ENCODE results near the gene CRISPLD2.

The CRISPLD2 gene

DNA sequence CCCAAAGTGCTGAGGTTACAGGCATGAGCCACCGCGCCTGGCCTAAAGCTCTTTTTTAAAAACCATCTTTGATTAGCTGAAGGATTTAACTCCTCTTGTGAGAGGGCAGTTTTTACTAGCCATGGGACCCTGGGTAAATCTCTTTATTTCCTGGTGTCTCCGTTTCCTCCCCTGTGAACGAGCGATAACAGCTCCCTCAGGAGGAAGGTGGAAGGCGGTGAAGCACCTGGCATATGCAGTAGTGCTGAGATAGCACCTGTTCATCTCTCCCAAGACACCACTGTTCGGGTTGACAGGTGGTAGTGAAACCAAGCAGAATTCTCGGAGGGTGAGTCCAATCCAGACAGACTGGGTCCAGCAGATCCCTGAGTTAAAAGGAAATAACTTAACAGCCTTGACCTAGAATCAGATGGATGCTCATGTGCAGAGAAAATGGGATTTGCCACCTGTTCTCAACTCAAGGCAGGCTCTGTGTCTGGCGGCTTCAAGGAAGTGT is 86.2 kb downstream of the CRISPLD2 start:
- Histone ChIP-seq H3K27ac (replicated peaks; ENCODE audit: low read length) (no peak overlapping the region), H3K27me3 (ENCODE audit: control insufficient read depth in 3 of 3, insufficient read depth in 3 of 3, low read depth in 1 of 3, low read length in 3 of 3) (peaks cover 0 to 15% (median 0%) of the 10 kb centered on the region in 3 experiments), H4K91ac (ENCODE audit: low read depth, low read length, poor library complexity) (no peak overlapping the region), H3K9me3 (replicated peaks in 1 of 2; ENCODE audit: control insufficient read depth in 2 of 2, insufficient read depth in 1 of 2, low read depth in 1 of 2, low read length in 2 of 2) (no peaks in the 10 kb centered on the region), H2BK5ac (ENCODE audit: low read length) (no peak overlapping the region), H2BK120ac (ENCODE audit: low read depth, low read length) (no peak overlapping the region), H2BK15ac (ENCODE audit: low read length) (no peak overlapping the region), H2BK12ac (ENCODE audit: low read length) (no peak overlapping the region), H3K36me3 (replicated peaks in 1 of 2; ENCODE audit: control insufficient read depth in 2 of 2, insufficient read depth in 2 of 2, low read length in 2 of 2) (no peaks in the 10 kb centered on the region), H3K4ac (ENCODE audit: low read length) (no peak overlapping the region), H4K8ac (ENCODE audit: low read depth, low read length) (no peak overlapping the region), H3K23ac (ENCODE audit: low read depth, low read length, poor library complexity) (no peak overlapping the region), H3K4me1 (ENCODE audit: control insufficient read depth in 2 of 2, insufficient read depth in 1 of 2, low read depth in 1 of 2, low read length in 2 of 2) (no peaks in the 10 kb centered on the region), H2AFZ (ENCODE audit: low read length) (no peak overlapping the region), H3K79me1 (ENCODE audit: low read depth, low read length) (no peaks in the 10 kb centered on the region), H3K4me3 (ENCODE audit: low read length in 2 of 2) (no peak overlapping the region), H3K14ac (ENCODE audit: low read length) (no peak overlapping the region), H2AK5ac (ENCODE audit: low read depth, low read length) (no peak overlapping the region), H3K18ac (ENCODE audit: low read length) (no peak overlapping the region), H3K4me2 (ENCODE audit: insufficient read depth, low read length, poor library complexity, severe bottlenecking) (no peak overlapping the region), H3K9ac (ENCODE audit: low read depth, low read length, poor library complexity) (no peak overlapping the region)
- DNase-seq (ENCODE audit: low spot score) = no peak
- WGBS, 2 donors (ENCODE audit: extremely low coverage in 2 of 2, insufficient read length in 2 of 2, insufficient replicate concordance in 1 of 2) = no CpG with 5 or more reads among the region's 9 CpGs

DNA sequence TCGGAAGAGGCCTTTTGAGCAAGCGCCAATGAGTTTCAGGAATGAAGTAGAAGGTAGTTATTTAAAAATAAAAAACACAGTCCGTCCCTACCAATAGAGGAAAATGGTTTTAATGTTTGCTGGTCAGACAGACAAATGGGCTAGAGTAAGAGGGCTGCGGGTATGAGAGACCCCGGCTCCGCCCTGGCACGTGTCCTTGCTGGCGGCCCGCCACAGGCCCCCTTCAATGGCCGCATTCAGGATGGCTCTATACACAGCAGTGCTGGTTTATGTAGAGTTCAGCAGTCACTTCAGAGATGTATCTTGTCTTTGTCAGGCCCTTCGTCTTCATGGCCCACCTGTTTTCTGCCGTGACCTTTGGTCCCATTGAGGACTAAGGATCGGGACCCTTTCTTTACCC is 87.3 kb downstream of the CRISPLD2 start:
- no peaks in the 10 kb centered on the region for H3K4me1 ChIP-seq (ENCODE audit: control insufficient read depth in 2 of 2, insufficient read depth in 1 of 2, low read depth in 1 of 2, low read length in 2 of 2)
- no peak overlapping the region for H2AFZ ChIP-seq (ENCODE audit: low read length)
- H2AK5ac ChIP-seq (ENCODE audit: low read depth, low read length) = no peak overlapping the region
- no CpG with 5 or more reads among the region's 13 CpGs for WGBS, 2 donors (ENCODE audit: extremely low coverage in 2 of 2, insufficient read length in 2 of 2, insufficient replicate concordance in 1 of 2)
- H3K14ac ChIP-seq (ENCODE audit: low read length) = no peak overlapping the region
- peaks cover 0 to 17% (median 0%) of the 10 kb centered on the region in 3 experiments for H3K27me3 ChIP-seq (ENCODE audit: control insufficient read depth in 3 of 3, insufficient read depth in 3 of 3, low read depth in 1 of 3, low read length in 3 of 3)
- no peak overlapping the region for H3K18ac ChIP-seq (ENCODE audit: low read length)
- no peak overlapping the region for H3K9ac ChIP-seq (ENCODE audit: low read depth, low read length, poor library complexity)
- H4K8ac ChIP-seq (ENCODE audit: low read depth, low read length) = no peak overlapping the region
- H3K23ac ChIP-seq (ENCODE audit: low read depth, low read length, poor library complexity) = no peak overlapping the region
- no peaks in the 10 kb centered on the region for H3K79me1 ChIP-seq (ENCODE audit: low read depth, low read length)
- H3K36me3 ChIP-seq (replicated peaks in 1 of 2; ENCODE audit: control insufficient read depth in 2 of 2, insufficient read depth in 2 of 2, low read length in 2 of 2) = no peaks in the 10 kb centered on the region
- H2BK15ac ChIP-seq (ENCODE audit: low read length) = no peak overlapping the region
- no peak for DNase-seq (ENCODE audit: low spot score)
- H2BK5ac ChIP-seq (ENCODE audit: low read length) = no peak overlapping the region
- no peak overlapping the region for H4K91ac ChIP-seq (ENCODE audit: low read depth, low read length, poor library complexity)
- no peak overlapping the region for H2BK12ac ChIP-seq (ENCODE audit: low read length)
- H3K27ac ChIP-seq (replicated peaks; ENCODE audit: low read length) = no peak overlapping the region
- H3K4me2 ChIP-seq (ENCODE audit: insufficient read depth, low read length, poor library complexity, severe bottlenecking) = no peak overlapping the region
- H3K4me3 ChIP-seq (ENCODE audit: low read length in 2 of 2) = no peak overlapping the region
- H3K9me3 ChIP-seq (replicated peaks in 1 of 2; ENCODE audit: control insufficient read depth in 2 of 2, insufficient read depth in 1 of 2, low read depth in 1 of 2, low read length in 2 of 2) = no peaks in the 10 kb centered on the region
- no peak overlapping the region for H3K4ac ChIP-seq (ENCODE audit: low read length)
- H2BK120ac ChIP-seq (ENCODE audit: low read depth, low read length) = no peak overlapping the region

DNA sequence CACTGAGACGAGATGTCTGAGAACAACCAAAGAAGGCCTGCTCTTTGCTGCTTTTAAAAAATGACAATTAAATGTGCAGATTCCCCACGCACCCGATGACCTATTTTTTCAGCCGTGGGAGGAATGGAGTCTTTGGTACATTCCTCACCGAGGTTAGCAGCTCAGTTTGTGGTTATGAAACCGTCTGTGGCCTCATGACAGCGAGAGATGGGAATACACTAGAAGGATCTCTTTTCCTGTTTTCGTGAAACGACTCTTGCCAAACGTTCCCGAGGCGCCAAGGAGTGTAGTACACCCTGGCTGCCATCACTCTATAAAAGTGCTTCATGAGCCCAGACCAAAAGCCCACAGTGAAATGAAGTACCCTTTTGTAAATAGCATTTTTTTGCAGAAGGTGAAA is 87.8 kb downstream of the CRISPLD2 start:
- H3K27ac ChIP-seq (replicated peaks; ENCODE audit: low read length) = no peak overlapping the region
- DNase-seq (ENCODE audit: low spot score) = no peak

GRCh38 chr16:84909476-84910085 is 89.8 kb downstream of the CRISPLD2 start:
- Histone ChIP-seq H3K9me3 (replicated peaks in 1 of 2; ENCODE audit: control insufficient read depth in 2 of 2, insufficient read depth in 1 of 2, low read depth in 1 of 2, low read length in 2 of 2) (no peaks in the 10 kb centered on the region), H3K23ac (ENCODE audit: low read depth, low read length, poor library complexity) (no peak overlapping the region), H3K79me1 (ENCODE audit: low read depth, low read length) (no peaks in the 10 kb centered on the region), H2AFZ (ENCODE audit: low read length) (no peak overlapping the region), H3K14ac (ENCODE audit: low read length) (no peak overlapping the region), H4K8ac (ENCODE audit: low read depth, low read length) (no peak overlapping the region), H2BK12ac (ENCODE audit: low read length) (no peak overlapping the region), H2BK15ac (ENCODE audit: low read length) (no peak overlapping the region), H3K18ac (ENCODE audit: low read length) (peak overlapping the region; percentile 57), H3K4ac (ENCODE audit: low read length) (no peak overlapping the region), H3K9ac (ENCODE audit: low read depth, low read length, poor library complexity) (no peak overlapping the region), H2AK5ac (ENCODE audit: low read depth, low read length) (no peak overlapping the region), H3K27ac (replicated peaks; ENCODE audit: low read length) (no peak overlapping the region), H3K4me1 (ENCODE audit: control insufficient read depth in 2 of 2, insufficient read depth in 1 of 2, low read depth in 1 of 2, low read length in 2 of 2) (no peaks in the 10 kb centered on the region), H3K4me3 (ENCODE audit: low read length in 2 of 2) (no peak overlapping the region), H2BK120ac (ENCODE audit: low read depth, low read length) (no peak overlapping the region), H2BK5ac (ENCODE audit: low read length) (no peak overlapping the region), H3K27me3 (ENCODE audit: control insufficient read depth in 3 of 3, insufficient read depth in 3 of 3, low read depth in 1 of 3, low read length in 3 of 3) (peaks cover 0 to 30% (median 0%) of the 10 kb centered on the region in 3 experiments), H3K4me2 (ENCODE audit: insufficient read depth, low read length, poor library complexity, severe bottlenecking) (no peak overlapping the region), H4K91ac (ENCODE audit: low read depth, low read length, poor library complexity) (no peak overlapping the region), H3K36me3 (replicated peaks in 1 of 2; ENCODE audit: control insufficient read depth in 2 of 2, insufficient read depth in 2 of 2, low read length in 2 of 2) (no peaks in the 10 kb centered on the region)
- no peak for DNase-seq (ENCODE audit: low spot score)
- no CpG with 5 or more reads among the region's 9 CpGs for WGBS, 2 donors (ENCODE audit: extremely low coverage in 2 of 2, insufficient read length in 2 of 2, insufficient replicate concordance in 1 of 2)

More for the DNA sequence above, 87.8 kb downstream of the CRISPLD2 start:
- no peak overlapping the region for H2BK15ac ChIP-seq (ENCODE audit: low read length)
- H3K9me3 ChIP-seq (replicated peaks in 1 of 2; ENCODE audit: control insufficient read depth in 2 of 2, insufficient read depth in 1 of 2, low read depth in 1 of 2, low read length in 2 of 2) = no peaks in the 10 kb centered on the region
- no peak overlapping the region for H3K4me3 ChIP-seq (ENCODE audit: low read length in 2 of 2)
- no peak overlapping the region for H2BK120ac ChIP-seq (ENCODE audit: low read depth, low read length)
- H3K4me1 ChIP-seq (ENCODE audit: control insufficient read depth in 2 of 2, insufficient read depth in 1 of 2, low read depth in 1 of 2, low read length in 2 of 2) = no peaks in the 10 kb centered on the region
- no peak overlapping the region for H2AK5ac ChIP-seq (ENCODE audit: low read depth, low read length)
- WGBS, 2 donors (ENCODE audit: extremely low coverage in 2 of 2, insufficient read length in 2 of 2, insufficient replicate concordance in 1 of 2) = no CpG with 5 or more reads among the region's 12 CpGs
- H3K4me2 ChIP-seq (ENCODE audit: insufficient read depth, low read length, poor library complexity, severe bottlenecking) = no peak overlapping the region
- H3K36me3 ChIP-seq (replicated peaks in 1 of 2; ENCODE audit: control insufficient read depth in 2 of 2, insufficient read depth in 2 of 2, low read length in 2 of 2) = no peaks in the 10 kb centered on the region
- H2AFZ ChIP-seq (ENCODE audit: low read length) = no peak overlapping the region
- no peak overlapping the region for H3K23ac ChIP-seq (ENCODE audit: low read depth, low read length, poor library complexity)
- H4K91ac ChIP-seq (ENCODE audit: low read depth, low read length, poor library complexity) = no peak overlapping the region
- no peak overlapping the region for H2BK12ac ChIP-seq (ENCODE audit: low read length)
- no peak overlapping the region for H3K4ac ChIP-seq (ENCODE audit: low read length)
- no peak overlapping the region for H3K18ac ChIP-seq (ENCODE audit: low read length)
- H3K79me1 ChIP-seq (ENCODE audit: low read depth, low read length) = no peaks in the 10 kb centered on the region
- H3K14ac ChIP-seq (ENCODE audit: low read length) = no peak overlapping the region
- H3K27me3 ChIP-seq (ENCODE audit: control insufficient read depth in 3 of 3, insufficient read depth in 3 of 3, low read depth in 1 of 3, low read length in 3 of 3) = peaks cover 0 to 17% (median 0%) of the 10 kb centered on the region in 3 experiments
- no peak overlapping the region for H3K9ac ChIP-seq (ENCODE audit: low read depth, low read length, poor library complexity)
- H2BK5ac ChIP-seq (ENCODE audit: low read length) = no peak overlapping the region
- no peak overlapping the region for H4K8ac ChIP-seq (ENCODE audit: low read depth, low read length)
